Measurements from ENCODE around the gene TUBD1.

DNA sequence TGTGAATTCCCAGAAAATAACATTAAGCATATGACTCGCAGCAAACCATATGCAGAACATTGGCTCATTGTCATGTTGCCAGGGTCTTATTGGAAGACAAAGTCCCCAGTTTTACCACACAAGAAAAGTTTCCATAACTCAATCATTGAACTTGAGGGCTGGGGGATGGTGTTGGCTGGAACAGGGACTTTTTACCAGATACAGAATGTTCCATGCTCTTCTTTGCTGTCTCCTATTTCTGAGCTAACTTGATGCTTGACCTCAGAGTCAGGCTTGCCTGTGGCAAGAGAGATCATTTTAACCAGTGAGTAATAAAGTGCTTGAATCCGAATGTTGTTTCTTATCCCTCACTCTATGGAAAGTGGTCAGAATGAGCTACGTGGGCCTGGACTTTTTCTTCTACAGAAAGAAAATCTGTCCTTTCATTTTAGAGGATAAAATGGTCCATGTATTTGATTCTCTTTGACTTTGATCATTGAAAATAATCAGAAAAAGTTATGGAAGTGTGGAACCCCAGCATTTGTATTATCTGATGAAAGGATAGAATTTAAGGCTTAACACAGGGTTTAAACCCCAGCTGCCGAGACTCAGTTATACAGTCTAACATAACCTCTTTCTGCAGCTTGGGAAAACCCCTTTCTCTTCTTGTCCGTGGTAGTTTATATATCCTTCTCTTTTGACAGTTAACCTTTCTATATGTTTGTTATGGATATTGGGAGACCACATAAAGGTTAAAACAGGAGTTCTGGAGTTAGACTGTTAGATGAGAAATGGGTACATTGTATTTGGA lies 67.0 kb downstream of the TUBD1 start:
- TF ChIP-seq RARB (CRISPR knock-in tag; IDR thresholded peaks at IDR 0.05) (peak; percentile 81; the same call in 1 of the 2 replicates), SNAI2 (CRISPR knock-in tag; IDR thresholded peaks at IDR 0.05) (0 out of 2 replicates have a peak, but pooled peaks have one; percentile 77), PPARA (CRISPR knock-in tag; IDR thresholded peaks at IDR 0.05; ENCODE audit: borderline replicate concordance) (no peak), OSR1 (CRISPR knock-in tag; IDR thresholded peaks at IDR 0.05) (no peak), ISL1 (CRISPR knock-in tag; IDR thresholded peaks at IDR 0.05) (peak; percentile 73)

Measured in SK-N-SH treated with all-trans-retinoic acid at 6 μM for 48 hours (cell line).